Measurements from ENCODE around the gene SMURF1. TPM values are rescaled to one million over a fixed set of nuclear protein-coding genes. Genes with fewer than 3 reads are reported as not detected.

Gene SMURF1
- total RNA-seq, 1 donor from 2014 or later = 9.9 TPM

GRCh38 chr7:99013266-99014112 is 130.4 kb downstream of the SMURF1 start:
- Histone ChIP-seq H3K4me3 (ENCODE audit: low read length in 3 of 3) (no peak overlapping the region), H3K4me1 (ENCODE audit: control insufficient read depth in 3 of 3, insufficient read depth in 3 of 3, low read length in 3 of 3) (no peaks in the 10 kb centered on the region), H3K9ac (ENCODE audit: low read depth in 1 of 3, low read length in 3 of 3) (no peak overlapping the region), H3K27me3 (ENCODE audit: control insufficient read depth in 3 of 3, insufficient read depth in 3 of 3, low read length in 3 of 3) (no peaks in the 10 kb centered on the region), H3K9me3 (ENCODE audit: control insufficient read depth in 3 of 3, low read length in 3 of 3) (no peaks in the 10 kb centered on the region), H3K36me3 (ENCODE audit: control insufficient read depth in 3 of 3, insufficient read depth in 3 of 3, low read length in 3 of 3) (peaks cover 51 to 66% (median 63%) of the 10 kb centered on the region in 3 donors), H3K27ac (ENCODE audit: low read depth, low read length) (no peak overlapping the region)

GRCh38 chr7:99012722-99013121 is 131.2 kb downstream of the SMURF1 start:
- Histone ChIP-seq H3K27ac (ENCODE audit: low read depth, low read length) (no peak overlapping the region), H3K4me3 (ENCODE audit: low read length in 3 of 3) (no peak overlapping the region), H3K9ac (ENCODE audit: low read depth in 1 of 3, low read length in 3 of 3) (no peak overlapping the region), H3K4me1 (ENCODE audit: control insufficient read depth in 3 of 3, insufficient read depth in 3 of 3, low read length in 3 of 3) (no peaks in the 10 kb centered on the region), H3K27me3 (ENCODE audit: control insufficient read depth in 3 of 3, insufficient read depth in 3 of 3, low read length in 3 of 3) (no peaks in the 10 kb centered on the region), H3K9me3 (ENCODE audit: control insufficient read depth in 3 of 3, low read length in 3 of 3) (no peaks in the 10 kb centered on the region), H3K36me3 (ENCODE audit: control insufficient read depth in 3 of 3, insufficient read depth in 3 of 3, low read length in 3 of 3) (peaks cover 57 to 72% (median 68%) of the 10 kb centered on the region in 3 donors)

GRCh38 chr7:99011706-99012404 is 132.1 kb downstream of the SMURF1 start:
- no peaks in the 10 kb centered on the region for H3K4me1 ChIP-seq (ENCODE audit: control insufficient read depth in 3 of 3, insufficient read depth in 3 of 3, low read length in 3 of 3)
- no peak overlapping the region for H3K27ac ChIP-seq (ENCODE audit: low read depth, low read length)
- no peaks in the 10 kb centered on the region for H3K27me3 ChIP-seq (ENCODE audit: control insufficient read depth in 3 of 3, insufficient read depth in 3 of 3, low read length in 3 of 3)
- H3K9ac ChIP-seq (ENCODE audit: low read depth in 1 of 3, low read length in 3 of 3) = no peak overlapping the region
- no peaks in the 10 kb centered on the region for H3K9me3 ChIP-seq (ENCODE audit: control insufficient read depth in 3 of 3, low read length in 3 of 3)
- no peak overlapping the region for H3K4me3 ChIP-seq (ENCODE audit: low read length in 3 of 3)
- H3K36me3 ChIP-seq (ENCODE audit: control insufficient read depth in 3 of 3, insufficient read depth in 3 of 3, low read length in 3 of 3) = peaks cover 58 to 76% (median 72%) of the 10 kb centered on the region in 3 donors

DNA sequence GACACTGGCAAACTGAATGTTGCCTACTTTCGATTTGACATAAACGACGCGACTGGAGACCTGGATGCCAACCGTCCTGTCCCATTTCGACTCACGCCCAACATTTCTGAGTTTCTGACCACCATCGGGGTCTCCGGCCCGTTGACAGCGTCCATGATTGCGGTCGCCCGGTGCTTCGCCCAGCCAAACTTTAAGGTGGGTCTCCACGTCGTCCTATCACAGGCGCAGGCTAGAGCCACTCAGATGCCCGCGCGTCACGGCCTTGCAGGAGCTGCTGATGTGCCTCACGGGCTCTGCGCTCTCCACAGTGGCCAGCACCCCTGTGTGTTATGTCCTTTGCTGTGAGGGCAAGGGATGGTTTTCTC is 132.6 kb downstream of the SMURF1 start:
- H3K4me3 ChIP-seq (ENCODE audit: low read length in 3 of 3) = no peak overlapping the region
- no peak overlapping the region for H3K27ac ChIP-seq (ENCODE audit: low read depth, low read length)
- H3K36me3 ChIP-seq (ENCODE audit: control insufficient read depth in 3 of 3, insufficient read depth in 3 of 3, low read length in 3 of 3) = peaks cover 63 to 82% (median 76%) of the 10 kb centered on the region in 3 donors
- no peaks in the 10 kb centered on the region for H3K27me3 ChIP-seq (ENCODE audit: control insufficient read depth in 3 of 3, insufficient read depth in 3 of 3, low read length in 3 of 3)
- H3K9me3 ChIP-seq (ENCODE audit: control insufficient read depth in 3 of 3, low read length in 3 of 3) = no peaks in the 10 kb centered on the region
- no peak overlapping the region for H3K9ac ChIP-seq (ENCODE audit: low read depth in 1 of 3, low read length in 3 of 3)
- H3K4me1 ChIP-seq (ENCODE audit: control insufficient read depth in 3 of 3, insufficient read depth in 3 of 3, low read length in 3 of 3) = no peaks in the 10 kb centered on the region

DNA sequence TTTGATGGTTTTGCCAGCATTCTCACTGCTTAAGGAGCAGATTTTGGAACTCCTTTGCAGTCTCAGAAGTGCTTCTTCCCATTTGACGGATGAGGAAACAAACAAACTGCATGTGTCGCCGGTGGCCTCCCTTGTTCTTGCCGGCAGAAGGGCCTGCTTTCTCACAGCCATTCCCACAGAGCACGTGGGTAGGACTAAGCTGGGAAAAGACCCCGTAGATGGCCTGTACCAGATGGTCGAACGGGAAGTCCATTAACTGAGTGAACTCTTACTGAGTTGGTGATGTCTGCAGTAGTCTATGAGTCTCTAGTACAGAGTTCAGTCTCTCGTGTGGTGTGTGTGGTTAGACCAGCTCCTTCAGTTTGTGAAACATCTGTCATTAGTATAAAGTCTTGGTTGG is 133.6 kb downstream of the SMURF1 start:
- H3K27ac ChIP-seq (ENCODE audit: low read depth, low read length) = no peak overlapping the region
- H3K27me3 ChIP-seq (ENCODE audit: control insufficient read depth in 3 of 3, insufficient read depth in 3 of 3, low read length in 3 of 3) = no peaks in the 10 kb centered on the region
- H3K36me3 ChIP-seq (ENCODE audit: control insufficient read depth in 3 of 3, insufficient read depth in 3 of 3, low read length in 3 of 3) = peaks cover 69 to 84% (median 79%) of the 10 kb centered on the region in 3 donors
- H3K4me1 ChIP-seq (ENCODE audit: control insufficient read depth in 3 of 3, insufficient read depth in 3 of 3, low read length in 3 of 3) = no peaks in the 10 kb centered on the region
- no peak overlapping the region for H3K4me3 ChIP-seq (ENCODE audit: low read length in 3 of 3)
- H3K9me3 ChIP-seq (ENCODE audit: control insufficient read depth in 3 of 3, low read length in 3 of 3) = no peaks in the 10 kb centered on the region
- no peak overlapping the region for H3K9ac ChIP-seq (ENCODE audit: low read depth in 1 of 3, low read length in 3 of 3)

- Histone ChIP-seq H3K36me3 (ENCODE audit: control insufficient read depth in 3 of 3, insufficient read depth in 3 of 3, low read length in 3 of 3) (peaks cover 70 to 84% (median 79%) of the 10 kb centered on the region in 3 donors), H3K4me1 (ENCODE audit: control insufficient read depth in 3 of 3, insufficient read depth in 3 of 3, low read length in 3 of 3) (no peaks in the 10 kb centered on the region), H3K9me3 (ENCODE audit: control insufficient read depth in 3 of 3, low read length in 3 of 3) (no peaks in the 10 kb centered on the region), H3K27me3 (ENCODE audit: control insufficient read depth in 3 of 3, insufficient read depth in 3 of 3, low read length in 3 of 3) (no peaks in the 10 kb centered on the region), H3K4me3 (ENCODE audit: low read length in 3 of 3) (no peak overlapping the region), H3K9ac (ENCODE audit: low read depth in 1 of 3, low read length in 3 of 3) (no peak overlapping the region), H3K27ac (ENCODE audit: low read depth, low read length) (no peak overlapping the region)
Observed at GRCh38 chr7:99008921-99009530, 134.9 kb downstream of the SMURF1 start.

- Histone ChIP-seq H3K27ac (ENCODE audit: low read depth, low read length) (no peak overlapping the region), H3K36me3 (ENCODE audit: control insufficient read depth in 3 of 3, insufficient read depth in 3 of 3, low read length in 3 of 3) (peaks cover 64 to 78% (median 71%) of the 10 kb centered on the region in 3 donors), H3K4me3 (ENCODE audit: low read length in 3 of 3) (no peak overlapping the region), H3K9me3 (ENCODE audit: control insufficient read depth in 3 of 3, low read length in 3 of 3) (no peaks in the 10 kb centered on the region), H3K9ac (ENCODE audit: low read depth in 1 of 3, low read length in 3 of 3) (no peak overlapping the region), H3K4me1 (ENCODE audit: control insufficient read depth in 3 of 3, insufficient read depth in 3 of 3, low read length in 3 of 3) (no peaks in the 10 kb centered on the region), H3K27me3 (ENCODE audit: control insufficient read depth in 3 of 3, insufficient read depth in 3 of 3, low read length in 3 of 3) (no peaks in the 10 kb centered on the region)
Observed at GRCh38 chr7:99008181-99008631, 135.7 kb downstream of the SMURF1 start.

GRCh38 chr7:99006739-99007424 is 137.0 kb downstream of the SMURF1 start:
- Histone ChIP-seq H3K36me3 (ENCODE audit: control insufficient read depth in 3 of 3, insufficient read depth in 3 of 3, low read length in 3 of 3) (peaks cover 65 to 79% (median 68%) of the 10 kb centered on the region in 3 donors), H3K9me3 (ENCODE audit: control insufficient read depth in 3 of 3, low read length in 3 of 3) (no peaks in the 10 kb centered on the region)

GRCh38 chr7:99005776-99006175 is 138.1 kb downstream of the SMURF1 start:
- Histone ChIP-seq H3K27me3 (ENCODE audit: control insufficient read depth in 3 of 3, insufficient read depth in 3 of 3, low read length in 3 of 3) (no peaks in the 10 kb centered on the region), H3K36me3 (ENCODE audit: control insufficient read depth in 3 of 3, insufficient read depth in 3 of 3, low read length in 3 of 3) (peaks cover 59 to 77% (median 67%) of the 10 kb centered on the region in 3 donors), H3K9ac (ENCODE audit: low read depth in 1 of 3, low read length in 3 of 3) (no peak overlapping the region)

More at GRCh38 chr7:99006739-99007424, 137.0 kb downstream of the SMURF1 start:
- no peak overlapping the region for H3K4me3 ChIP-seq (ENCODE audit: low read length in 3 of 3)
- H3K27me3 ChIP-seq (ENCODE audit: control insufficient read depth in 3 of 3, insufficient read depth in 3 of 3, low read length in 3 of 3) = no peaks in the 10 kb centered on the region
- H3K9ac ChIP-seq (ENCODE audit: low read depth in 1 of 3, low read length in 3 of 3) = no peak overlapping the region
- H3K27ac ChIP-seq (ENCODE audit: low read depth, low read length) = no peak overlapping the region
- no peaks in the 10 kb centered on the region for H3K4me1 ChIP-seq (ENCODE audit: control insufficient read depth in 3 of 3, insufficient read depth in 3 of 3, low read length in 3 of 3)

More at GRCh38 chr7:99005776-99006175, 138.1 kb downstream of the SMURF1 start:
- Histone ChIP-seq H3K27ac (ENCODE audit: low read depth, low read length) (no peak overlapping the region), H3K4me1 (ENCODE audit: control insufficient read depth in 3 of 3, insufficient read depth in 3 of 3, low read length in 3 of 3) (no peaks in the 10 kb centered on the region), H3K4me3 (ENCODE audit: low read length in 3 of 3) (no peak overlapping the region), H3K9me3 (ENCODE audit: control insufficient read depth in 3 of 3, low read length in 3 of 3) (no peaks in the 10 kb centered on the region)
